ENCODE results near the gene KCNIP3. TPM values are rescaled to one million over a fixed set of nuclear protein-coding genes. Genes with fewer than 3 reads are reported as not detected.

KCNIP3 gene
- total and polyA plus RNA-seq, 8 donors, result 3.2 to 12.6 (median 7.7) TPM

- ATAC-seq, result no peak
- H3K36me3 ChIP-seq, result no peaks in the 10 kb centered on the region
- no peaks in the 10 kb centered on the region for H3K4me1 ChIP-seq
- H3K9me3 ChIP-seq, result no peaks in the 10 kb centered on the region
- no peak for TF ChIP-seq CTCF (IDR thresholded peaks at IDR 0.05)
- no peak for DNase-seq
- peaks cover 0 to 29% of the 10 kb centered on the region in 2 donors for H3K27me3 ChIP-seq
- H3K4me3 ChIP-seq, result no peak overlapping the region
- intact Hi-C loops (cut with DNase I), result no loop called here
- no peak overlapping the region for H3K27ac ChIP-seq
These were observed 91.0 kb downstream of the KCNIP3 start for GRCh38 chr2:95388091-95388692.

GRCh38 chr2:95388856-95389244 is 91.7 kb downstream of the KCNIP3 start:
- Histone ChIP-seq H3K27ac (no peak overlapping the region), H3K27me3 (peaks cover 0 to 29% of the 10 kb centered on the region in 2 donors), H3K4me3 (no peak overlapping the region), H3K36me3 (no peaks in the 10 kb centered on the region), H3K9me3 (no peaks in the 10 kb centered on the region), H3K4me1 (no peaks in the 10 kb centered on the region)
- no peak for TF ChIP-seq CTCF (IDR thresholded peaks at IDR 0.05)
- intact Hi-C loops (cut with DNase I), result no loop called here
- no peak for DNase-seq
- ATAC-seq, result no peak

- Histone ChIP-seq H3K27ac (no peak overlapping the region), H3K9me3 (no peaks in the 10 kb centered on the region), H3K4me3 (no peak overlapping the region), H3K27me3 (peaks cover 0 to 25% of the 10 kb centered on the region in 2 donors), H3K36me3 (no peaks in the 10 kb centered on the region), H3K4me1 (no peaks in the 10 kb centered on the region)
- ATAC-seq (peak; percentile 91), DNase-seq (peak in 3 of 4 donors; percentile 28 to 87 (median 64))
- intact Hi-C loops (cut with DNase I), result no loop called here
- peak; percentile 83 to 86 for TF ChIP-seq CTCF (IDR thresholded peaks at IDR 0.05)
These were observed 92.3 kb downstream of the KCNIP3 start for GRCh38 chr2:95389245-95390119.

GRCh38 chr2:95390272-95390880 is 93.2 kb downstream of the KCNIP3 start:
- Histone ChIP-seq H3K4me1 (no peaks in the 10 kb centered on the region), H3K27me3 (peaks cover 0 to 19% of the 10 kb centered on the region in 2 donors), H3K9me3 (no peaks in the 10 kb centered on the region), H3K27ac (no peak overlapping the region), H3K36me3 (no peaks in the 10 kb centered on the region), H3K4me3 (no peak overlapping the region)
- no peak for ATAC-seq
- TF ChIP-seq CTCF (IDR thresholded peaks at IDR 0.05), result no peak
- DNase-seq, result no peak
- intact Hi-C loops (cut with DNase I), result no loop called here

- no peak for DNase-seq
- H3K4me3 ChIP-seq, result no peak overlapping the region
- ATAC-seq, result no peak
- H3K36me3 ChIP-seq, result no peaks in the 10 kb centered on the region
- no peaks in the 10 kb centered on the region for H3K9me3 ChIP-seq
- no peaks in the 10 kb centered on the region for H3K4me1 ChIP-seq
- intact Hi-C loops (cut with DNase I), result no loop called here
- H3K27me3 ChIP-seq, result peaks cover 0 to 19% of the 10 kb centered on the region in 2 donors
- no peak for TF ChIP-seq CTCF (IDR thresholded peaks at IDR 0.05)
- H3K27ac ChIP-seq, result no peak overlapping the region
These were observed 93.8 kb downstream of the KCNIP3 start for GRCh38 chr2:95390881-95391321.

All from left lung (tissue), 10 donors.